Osteoblast (primary cell): ENCODE data around the gene BMP8A. TPM values are rescaled to one million over a fixed set of nuclear protein-coding genes. Genes with fewer than 3 reads are reported as not detected.
"Not testable (repeated sequence)": the region's sequence is repeated elsewhere in the genome, so short reads cannot be mapped to it uniquely, and the experiment has no call there.

Experiments
- DNase-seq: peaks from one replicate; pipeline ENCODE4 v3.0.0; 2011; ENCODE audit warnings: low spot score, mixed read lengths; ENCODE audit not compliant: insufficient read length; ENCODE audit errors: missing footprints
- H2AFZ ChIP-seq: 2 replicates; pipeline ENCODE4 v1.6.0; 2011; ENCODE audit warnings: mild to moderate bottlenecking, low read length
- H3K27ac ChIP-seq: 2 replicates; pipeline ENCODE4 v1.5.1; 2011; ENCODE audit warnings: mild to moderate bottlenecking, low read depth, low read length, moderate library complexity
- H3K27me3 ChIP-seq: 2 replicates; pipeline ENCODE4 v1.6.0; 2012; ENCODE audit warnings: mild to moderate bottlenecking, control low read depth, inconsistent platforms, low read length, moderate library complexity; ENCODE audit not compliant: insufficient read depth
- H3K36me3 ChIP-seq: 2 replicates; pipeline ENCODE4 v1.5.1; 2011; ENCODE audit warnings: mild to moderate bottlenecking, low read length, control low read depth, moderate library complexity; ENCODE audit not compliant: insufficient read depth
- H3K4me1 ChIP-seq: 2 replicates; pipeline ENCODE4 v1.5.1; 2011; ENCODE audit warnings: mild to moderate bottlenecking, low read length, control low read depth, moderate library complexity; ENCODE audit not compliant: insufficient read depth
- H3K4me2 ChIP-seq: 2 replicates; pipeline ENCODE4 v1.6.0; 2011; ENCODE audit warnings: mild to moderate bottlenecking, low read length; ENCODE audit not compliant: insufficient read depth
- H3K4me3 ChIP-seq: fragments of 200-600 bp; sonication (generic); 3 replicates; pipeline ENCODE4 v1.5.1; 2012; ENCODE audit warnings: mild to moderate bottlenecking, low read length, inconsistent platforms; ENCODE audit not compliant: insufficient read depth
- H3K79me2 ChIP-seq: 2 replicates; pipeline ENCODE4 v1.6.0; 2012; ENCODE audit warnings: mild to moderate bottlenecking, low read length, control low read depth, inconsistent platforms; ENCODE audit not compliant: insufficient read depth
- H3K9me3 ChIP-seq: 2 replicates; pipeline ENCODE4 v1.5.1; 2011; ENCODE audit warnings: low read depth, low read length, control low read depth
- H4K20me1 ChIP-seq: 2 replicates; pipeline ENCODE4 v1.6.0; 2012; ENCODE audit warnings: mild to moderate bottlenecking, low read length, control low read depth; ENCODE audit not compliant: insufficient read depth
- CTCF ChIP-seq: IDR thresholded peaks from 2 replicates; pipeline ENCODE4 v1.5.1; 2011; ENCODE audit warnings: mild to moderate bottlenecking, low read depth, low read length, moderate library complexity; ENCODE audit errors: extremely low read depth
- total RNA-seq: library from RNA; depleted of rRNA; stranded (reverse); fragments of >200 nt; gene quantifications from 2 replicates; pipeline ENCODE4 v1.2.3, GENCODE V29; 2012

Gene BMP8A
- total RNA-seq, 1 donor = 0.72 TPM

DNA sequence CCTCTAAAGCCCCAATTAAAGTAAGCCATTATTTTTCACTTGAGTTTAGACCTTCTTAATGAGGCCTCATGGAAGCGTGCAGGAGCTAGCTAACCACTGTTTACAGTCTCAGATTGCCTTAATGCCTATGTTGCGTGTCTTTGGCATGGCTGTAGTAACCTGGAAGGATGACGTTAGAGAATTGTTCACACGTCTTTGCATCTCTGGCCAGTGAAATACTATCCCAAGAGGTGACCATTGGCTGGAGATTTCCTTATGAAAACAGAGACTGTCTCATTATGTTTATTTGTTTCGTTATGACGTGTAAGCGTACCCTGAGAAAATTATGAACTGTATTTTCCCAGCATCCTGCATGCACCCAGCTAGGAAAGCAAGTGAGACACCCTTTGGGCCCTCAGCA, 18.6 kb upstream of the BMP8A start:
- no peaks in the 10 kb centered on the region for H3K4me1 ChIP-seq
- no peak overlapping the region for H3K4me3 ChIP-seq
- H3K79me2 ChIP-seq = peaks cover 2% of the 10 kb centered on the region
- no peaks in the 10 kb centered on the region for H4K20me1 ChIP-seq
- H3K27me3 ChIP-seq = no peaks in the 10 kb centered on the region
- no peak overlapping the region for H3K27ac ChIP-seq
- H2AFZ ChIP-seq = no peak overlapping the region
- TF ChIP-seq CTCF = no peak
- no peaks in the 10 kb centered on the region for H3K9me3 ChIP-seq
- H3K4me2 ChIP-seq = no peak overlapping the region
- peaks cover 67% of the 10 kb centered on the region for H3K36me3 ChIP-seq
- no peak for DNase-seq

GRCh38 chr1:39473324-39473723, 18.1 kb upstream of the BMP8A start:
- H3K36me3 ChIP-seq = peaks cover 62% of the 10 kb centered on the region

DNA sequence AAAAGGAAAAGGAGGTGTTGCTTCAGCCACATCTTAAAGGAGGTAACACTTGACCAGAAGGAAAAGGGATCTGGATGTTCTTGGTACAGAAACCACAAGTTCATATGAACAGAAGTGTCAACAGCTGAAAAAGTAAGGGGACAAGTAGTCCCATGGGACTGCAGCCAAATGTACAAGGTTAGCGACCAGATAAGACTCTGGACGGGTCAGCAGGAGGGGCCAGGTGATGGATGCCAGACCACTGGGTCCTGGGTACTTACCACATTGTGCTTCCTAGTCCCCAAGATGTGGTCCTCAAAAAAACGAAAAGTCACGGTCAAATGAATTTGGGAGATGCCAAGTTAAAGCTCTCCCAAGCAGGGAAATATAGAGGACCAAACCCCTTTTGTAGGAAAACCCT, 16.6 kb upstream of the BMP8A start:
- no peak for DNase-seq

More at GRCh38 chr1:39473324-39473723, 18.1 kb upstream of the BMP8A start:
- Histone ChIP-seq H3K9me3 (no peaks in the 10 kb centered on the region), H4K20me1 (no peaks in the 10 kb centered on the region), H3K4me2 (no peak overlapping the region), H2AFZ (no peak overlapping the region), H3K27me3 (no peaks in the 10 kb centered on the region), H3K79me2 (peaks cover 2% of the 10 kb centered on the region), H3K4me1 (no peaks in the 10 kb centered on the region), H3K27ac (no peak overlapping the region), H3K4me3 (no peak overlapping the region)
- no peak for DNase-seq
- no peak for TF ChIP-seq CTCF

DNA sequence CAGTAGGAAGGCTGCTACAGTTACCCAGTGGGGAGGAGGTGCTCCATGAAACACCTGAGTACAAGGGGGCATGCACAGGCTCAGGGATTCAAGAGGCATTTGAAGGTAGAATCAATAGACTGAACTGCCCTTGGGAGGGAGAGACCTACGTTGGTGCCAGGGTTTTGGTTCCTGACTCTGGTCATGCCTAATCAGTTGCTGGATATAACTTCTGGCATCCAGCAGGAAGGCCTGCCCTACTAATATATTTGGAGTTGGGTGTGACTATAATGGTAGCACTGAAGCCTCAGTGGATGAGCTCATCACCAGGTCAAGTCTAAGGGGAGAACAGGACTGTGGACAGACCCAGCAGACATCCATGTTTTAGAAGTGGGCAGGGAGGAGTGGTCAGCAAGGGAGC, 15.9 kb upstream of the BMP8A start:
- H3K36me3 ChIP-seq = peaks cover 55% of the 10 kb centered on the region
- DNase-seq = not testable (repeated sequence)

More for the DNA sequence above, 16.6 kb upstream of the BMP8A start:
- H3K27ac ChIP-seq = no peak overlapping the region
- H3K79me2 ChIP-seq = no peaks in the 10 kb centered on the region
- TF ChIP-seq CTCF = no peak
- H3K36me3 ChIP-seq = peaks cover 55% of the 10 kb centered on the region
- H2AFZ ChIP-seq = no peak overlapping the region
- no peaks in the 10 kb centered on the region for H4K20me1 ChIP-seq
- H3K4me2 ChIP-seq = no peak overlapping the region
- H3K4me3 ChIP-seq = no peak overlapping the region
- H3K4me1 ChIP-seq = no peaks in the 10 kb centered on the region
- no peaks in the 10 kb centered on the region for H3K9me3 ChIP-seq
- H3K27me3 ChIP-seq = no peaks in the 10 kb centered on the region

More for the DNA sequence above, 15.9 kb upstream of the BMP8A start:
- not testable (repeated sequence) for H2AFZ ChIP-seq, H3K79me2 ChIP-seq, H3K4me1 ChIP-seq, H3K4me3 ChIP-seq, H3K27me3 ChIP-seq, H3K27ac ChIP-seq, H3K4me2 ChIP-seq, H3K9me3 ChIP-seq, H4K20me1 ChIP-seq
